SK-N-MC (cell line): ENCODE measurements around the gene GFRA1.

Experiments used
- EZH2 ChIP-seq: fragments of 200-600 bp; sonication (generic); IDR thresholded peaks from one replicate; pipeline ENCODE4 v1.6.1; 2017; ENCODE audit warnings: antibody characterized with exemption
- FOXP2 ChIP-seq: optimal IDR thresholded peaks from 2 replicates; pipeline ENCODE3; 2011; ENCODE audit warnings: mild to moderate bottlenecking, moderate library complexity; ENCODE audit not compliant: insufficient read depth; ENCODE audit errors: extremely low read length, control extremely low read depth

DNA sequence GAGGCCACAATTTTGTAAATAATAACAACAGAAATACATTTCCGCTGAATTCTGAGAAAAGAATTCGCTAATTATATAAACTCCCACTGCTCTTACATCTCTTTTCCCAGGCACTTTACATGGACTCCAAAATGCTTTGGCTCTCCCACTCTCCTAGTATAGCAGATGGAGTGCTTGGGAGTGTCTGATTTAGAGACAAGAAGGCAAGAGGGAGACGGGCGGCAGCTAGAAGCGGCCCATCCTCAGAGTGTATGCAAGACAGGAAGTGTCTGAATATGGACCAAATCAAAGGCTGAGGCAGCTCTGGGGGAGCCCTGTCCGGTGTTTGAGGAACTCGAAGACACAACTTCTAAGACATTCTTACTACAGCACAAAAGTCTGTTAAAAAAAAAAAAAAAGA, 212.1 kb downstream of the GFRA1 start:
- TF ChIP-seq FOXP2 (no peak), EZH2 (no peak)
